GM19351 (cell line): Measurements from ENCODE around the gene NME9.
"Not testable (repeated sequence)": the region's sequence is repeated elsewhere in the genome, so short reads cannot be mapped to it uniquely, and the experiment has no call there.

Experiments
- ATAC-seq: cut with Tn5 transposase; IDR thresholded peaks from one replicate; pipeline ENCODE4 v1.9.1; 2021; ENCODE audit warnings: mild to moderate bottlenecking, moderate library complexity; ENCODE audit not compliant: unreplicated experiment

NME9 gene

GRCh38 chr3:138329127-138329983 is at the start of gene NME9:
Gene NME9, minus strand, starts transcription at chr3:138329851. Its CDS starts 516 bp downstream, at chr3:138329335.
- peak; percentile 72 for ATAC-seq

GRCh38 chr3:138378990-138379389 is 49.3 kb upstream of the NME9 start:
- no peak for ATAC-seq

- no peak for ATAC-seq
Measured at GRCh38 chr3:138378331-138378730, 48.7 kb upstream of the NME9 start.

- ATAC-seq, result no peak
Measured at GRCh38 chr3:138377804-138378203, 48.2 kb upstream of the NME9 start.

GRCh38 chr3:138377212-138377611 is 47.6 kb upstream of the NME9 start:
- not testable (repeated sequence) for ATAC-seq

- ATAC-seq, result no peak
Measured at GRCh38 chr3:138376663-138377062, 47.0 kb upstream of the NME9 start.

GRCh38 chr3:138375447-138375846 is 45.8 kb upstream of the NME9 start:
- no peak for ATAC-seq

GRCh38 chr3:138374573-138375134 is 45.0 kb upstream of the NME9 start:
- no peak for ATAC-seq

GRCh38 chr3:138373736-138374094 is 44.1 kb upstream of the NME9 start:
- no peak for ATAC-seq

- ATAC-seq, result no peak
Measured at GRCh38 chr3:138373087-138373735, 43.6 kb upstream of the NME9 start.

- peak; percentile 100 for ATAC-seq
Measured at GRCh38 chr3:138371070-138371965, 41.7 kb upstream of the NME9 start.

GRCh38 chr3:138370321-138370720 is 40.7 kb upstream of the NME9 start:
- no peak for ATAC-seq

GRCh38 chr3:138369151-138369900 is 39.7 kb upstream of the NME9 start:
- ATAC-seq, result no peak

GRCh38 chr3:138367911-138368310 is 38.3 kb upstream of the NME9 start:
- ATAC-seq, result no peak

- no peak for ATAC-seq
Measured at GRCh38 chr3:138367326-138367850, 37.7 kb upstream of the NME9 start.

- ATAC-seq, result no peak
Measured at GRCh38 chr3:138366006-138366759, 36.5 kb upstream of the NME9 start.

- ATAC-seq, result no peak
Measured at GRCh38 chr3:138365253-138365555, 35.6 kb upstream of the NME9 start.

- no peak for ATAC-seq
Measured at GRCh38 chr3:138364356-138365252, 35.0 kb upstream of the NME9 start.
